GM23248 (cell line): ENCODE measurements around the gene ADAM17.

Experiments used
- EZH2 ChIP-seq: fragments of 200-600 bp; sonication (generic); IDR thresholded peaks from 2 replicates; pipeline ENCODE4 v1.6.1; 2018; ENCODE audit warnings: antibody characterized with exemption, mild to moderate bottlenecking; ENCODE audit not compliant: insufficient read depth, poor library complexity, severe bottlenecking
- EZH2phosphoT487 ChIP-seq: fragments of 200-600 bp; sonication (generic); IDR thresholded peaks from 2 replicates; pipeline ENCODE4 v1.6.1; 2018; ENCODE audit warnings: antibody characterized with exemption, moderate library complexity, mild to moderate bottlenecking, low read depth; ENCODE audit not compliant: insufficient read depth

- TF ChIP-seq EZH2 (no peak), EZH2phosphoT487 (no peak)
These were observed 114.1 kb downstream of the ADAM17 start for GRCh38 chr2:9441556-9441955.
